SU-DHL-6 (cell line): ENCODE measurements around the gene CTNNA2.

Experiments
- H2AFZ ChIP-seq: fragments of 200-600 bp; sonication (generic); 2 replicates; pipeline ENCODE4 v1.6.1; 2014; ENCODE audit warnings: low read depth, mild to moderate bottlenecking, moderate library complexity, mixed read lengths, antibody characterized with exemption, low read length; ENCODE audit not compliant: severe bottlenecking
- H3F3A ChIP-seq: fragments of 200-600 bp; shearing (Covaris generic); 2 replicates; pipeline ENCODE4 v1.6.0; 2016; ENCODE audit warnings: antibody characterized with exemption, mild to moderate bottlenecking; ENCODE audit not compliant: insufficient read depth
- H3K27ac ChIP-seq: fragments of 200-600 bp; sonication (generic); 2 replicates; pipeline ENCODE4 v1.5.1; 2016; ENCODE audit warnings: low read depth, mild to moderate bottlenecking, low read length, moderate library complexity, mixed read lengths
- H3K27me3 ChIP-seq: fragments of 200-600 bp; sonication (generic), shearing (Covaris generic); 2 replicates; pipeline ENCODE4 v1.6.0; 2014; ENCODE audit warnings: mild to moderate bottlenecking, low read length
- H3K36me3 ChIP-seq: fragments of 200-600 bp; sonication (generic); 2 replicates; pipeline ENCODE4 v1.6.1; 2014; ENCODE audit warnings: mild to moderate bottlenecking, low read length, mixed read lengths
- H3K4me2 ChIP-seq: fragments of 300-600, 200-600 bp; shearing (Covaris generic), sonication (generic); 2 replicates; pipeline ENCODE4 v1.6.0; 2014; ENCODE audit warnings: low read length, low read depth, mild to moderate bottlenecking; ENCODE audit not compliant: poor library complexity, severe bottlenecking
- H3K4me3 ChIP-seq: fragments of 200-600 bp; sonication (generic); 2 replicates; pipeline ENCODE4 v1.5.1; 2014; ENCODE audit warnings: antibody characterized with exemption, low read length, mild to moderate bottlenecking, mixed read lengths; ENCODE audit not compliant: insufficient read depth, poor library complexity, severe bottlenecking
- H3K79me2 ChIP-seq: fragments of 200-600 bp; sonication (generic); 2 replicates; pipeline ENCODE4 v1.6.1; 2014; ENCODE audit warnings: mild to moderate bottlenecking, low read length, moderate library complexity; ENCODE audit not compliant: insufficient read depth
- H3K9ac ChIP-seq: fragments of 200-600 bp; sonication (generic); 2 replicates; pipeline ENCODE4 v1.7.0; 2014; ENCODE audit warnings: mild to moderate bottlenecking, low read length
- H3K9me2 ChIP-seq: fragments of 200-600 bp; sonication (generic); replicated peaks from 2 replicates; pipeline ENCODE4 v1.6.1; 2014; ENCODE audit warnings: low read length; ENCODE audit not compliant: insufficient read depth
- H3K9me3 ChIP-seq: fragments of 200-600 bp; sonication (generic); 2 replicates; pipeline ENCODE4 v1.6.1; 2014; ENCODE audit warnings: low read length, mixed read lengths; ENCODE audit not compliant: insufficient read depth
- H4K20me1 ChIP-seq: fragments of 200-600 bp; sonication (generic); 2 replicates; pipeline ENCODE4 v1.6.1; 2014; ENCODE audit warnings: low read depth, mild to moderate bottlenecking, antibody characterized with exemption, low read length, moderate library complexity, mixed read lengths
- CTCF ChIP-seq: fragments of 200-600 bp; sonication (generic); IDR thresholded peaks from one replicate; pipeline ENCODE4 v1.5.1; 2017; ENCODE audit warnings: antibody characterized with exemption, mild to moderate bottlenecking, low read length, moderate library complexity; ENCODE audit not compliant: insufficient read depth, poor library complexity, severe bottlenecking
- EZH2phosphoT487 ChIP-seq: fragments of 200-600 bp; sonication (generic), shearing (Covaris generic); conservative IDR thresholded peaks from 2 replicates; pipeline ENCODE4 v1.6.1; 2018; ENCODE audit warnings: mild to moderate bottlenecking, antibody characterized with exemption, low read length, moderate library complexity, mixed read lengths

The CTNNA2 gene

GRCh38 chr2:79740879-79741443 lies 228.1 kb downstream of the CTNNA2 start:
- Histone ChIP-seq H3K36me3 (no peaks in the 10 kb centered on the region), H3K9me3 (no peaks in the 10 kb centered on the region), H4K20me1 (no peaks in the 10 kb centered on the region), H3K27me3 (no peaks in the 10 kb centered on the region), H3K4me3 (no peak overlapping the region), H3K27ac (no peak overlapping the region), H2AFZ (no peak overlapping the region), H3F3A (no peaks in the 10 kb centered on the region), H3K9me2 (no peaks in the 10 kb centered on the region), H3K9ac (no peak overlapping the region), H3K4me2 (no peak overlapping the region), H3K79me2 (no peaks in the 10 kb centered on the region)
- TF ChIP-seq CTCF, result no peak
- TF ChIP-seq EZH2phosphoT487, result no peak

- no peak for TF ChIP-seq CTCF
- TF ChIP-seq EZH2phosphoT487, result no peak
- no peak overlapping the region for H3K4me2 ChIP-seq
- H3K27ac ChIP-seq, result no peak overlapping the region
- H3K4me3 ChIP-seq, result no peak overlapping the region
- no peaks in the 10 kb centered on the region for H3F3A ChIP-seq
- no peaks in the 10 kb centered on the region for H3K9me2 ChIP-seq
- H3K36me3 ChIP-seq, result no peaks in the 10 kb centered on the region
- H3K9me3 ChIP-seq, result no peaks in the 10 kb centered on the region
- H2AFZ ChIP-seq, result no peak overlapping the region
- no peaks in the 10 kb centered on the region for H4K20me1 ChIP-seq
- H3K79me2 ChIP-seq, result no peaks in the 10 kb centered on the region
- H3K9ac ChIP-seq, result no peak overlapping the region
- H3K27me3 ChIP-seq, result no peaks in the 10 kb centered on the region
Observed at GRCh38 chr2:79750321-79750720, 237.5 kb downstream of the CTNNA2 start.

- H3K36me3 ChIP-seq, result no peaks in the 10 kb centered on the region
- no peak overlapping the region for H3K4me3 ChIP-seq
- H3K9me2 ChIP-seq, result no peaks in the 10 kb centered on the region
- no peak overlapping the region for H2AFZ ChIP-seq
- no peaks in the 10 kb centered on the region for H3K27me3 ChIP-seq
- no peaks in the 10 kb centered on the region for H4K20me1 ChIP-seq
- H3K9ac ChIP-seq, result no peak overlapping the region
- TF ChIP-seq EZH2phosphoT487, result no peak
- no peak for TF ChIP-seq CTCF
- H3K4me2 ChIP-seq, result no peak overlapping the region
- no peak overlapping the region for H3K27ac ChIP-seq
- no peaks in the 10 kb centered on the region for H3K9me3 ChIP-seq
- no peaks in the 10 kb centered on the region for H3K79me2 ChIP-seq
- H3F3A ChIP-seq, result no peaks in the 10 kb centered on the region
Observed at GRCh38 chr2:79757526-79757925, 244.7 kb downstream of the CTNNA2 start.

- no peak for TF ChIP-seq CTCF
- TF ChIP-seq EZH2phosphoT487, result no peak
- Histone ChIP-seq H3K9me3 (no peaks in the 10 kb centered on the region), H3F3A (no peaks in the 10 kb centered on the region), H3K4me3 (no peak overlapping the region), H3K27ac (no peak overlapping the region), H3K9ac (no peak overlapping the region), H4K20me1 (no peaks in the 10 kb centered on the region), H3K36me3 (no peaks in the 10 kb centered on the region), H3K9me2 (no peaks in the 10 kb centered on the region), H3K27me3 (no peaks in the 10 kb centered on the region), H3K79me2 (no peaks in the 10 kb centered on the region), H3K4me2 (no peak overlapping the region), H2AFZ (no peak overlapping the region)
Observed at GRCh38 chr2:79758042-79758441, 245.2 kb downstream of the CTNNA2 start.
